ENCODE data around the gene PTGR3. TPM values are rescaled to one million over a fixed set of nuclear protein-coding genes. Genes with fewer than 3 reads are reported as not detected.

PTGR3 gene
- total and polyA plus RNA-seq, 8 donors: 9.9 to 45.5 (median 15.7) TPM

- no peak for DNase-seq
- H3K27me3 ChIP-seq: no peaks in the 10 kb centered on the region
- H3K4me1 ChIP-seq: peaks cover 0 to 89% (median 28%) of the 10 kb centered on the region in 4 donors
- intact Hi-C loops (cut with DNase I; ENCODE audit: low total_unique reads): no loop called here
- H3K36me3 ChIP-seq: no peaks in the 10 kb centered on the region
- WGBS, 5 donors: 89 to 96% (median 93%) methylated on average over 3 of the region's 3 CpGs
- no peaks in the 10 kb centered on the region for H3K9me3 ChIP-seq
- TF ChIP-seq EP300 (IDR thresholded peaks at IDR 0.05) (no peak), POLR2A (IDR thresholded peaks at IDR 0.05) (no peak), POLR2AphosphoS5 (IDR thresholded peaks at IDR 0.05) (no peak), CTCF (IDR thresholded peaks at IDR 0.05) (no peak)
- peak overlapping the region in 1 of 5 donors; percentile 16 for H3K27ac ChIP-seq
- H3K4me3 ChIP-seq: no peak overlapping the region
These were observed 46.2 kb upstream of the PTGR3 start for GRCh38 chr18:75255094-75255493.

- 64 to 83% (median 72%) methylated on average over 4 of the region's 4 CpGs for WGBS, 5 donors
- Histone ChIP-seq H3K36me3 (no peaks in the 10 kb centered on the region), H3K27me3 (no peaks in the 10 kb centered on the region), H3K27ac (peak overlapping the region in 4 of 5 donors; percentile 15 to 62 (median 38)), H3K9me3 (no peaks in the 10 kb centered on the region), H3K4me3 (no peak overlapping the region), H3K4me1 (peaks cover 6 to 91% (median 35%) of the 10 kb centered on the region in 4 donors)
- no peak for TF ChIP-seq EP300 (IDR thresholded peaks at IDR 0.05)
- TF ChIP-seq CTCF (IDR thresholded peaks at IDR 0.05): no peak
- TF ChIP-seq POLR2A (IDR thresholded peaks at IDR 0.05): no peak
- no peak for TF ChIP-seq POLR2AphosphoS5 (IDR thresholded peaks at IDR 0.05)
- DNase-seq: no peak
- intact Hi-C loops (cut with DNase I; ENCODE audit: low total_unique reads): no loop called here
These were observed 44.8 kb upstream of the PTGR3 start for GRCh38 chr18:75253784-75254183.

GRCh38 chr18:75253043-75253442, 44.1 kb upstream of the PTGR3 start:
- peak overlapping the region in 4 of 5 donors; percentile 15 to 62 (median 38) for H3K27ac ChIP-seq
- 62 to 85% (median 73%) methylated on average over 1 of the region's 1 CpG for WGBS, 5 donors

GRCh38 chr18:75252136-75252535, 43.2 kb upstream of the PTGR3 start:
- Histone ChIP-seq H3K9me3 (no peaks in the 10 kb centered on the region), H3K4me3 (no peak overlapping the region), H3K27me3 (no peaks in the 10 kb centered on the region), H3K4me1 (peaks cover 15 to 88% (median 42%) of the 10 kb centered on the region in 4 donors), H3K36me3 (no peaks in the 10 kb centered on the region), H3K27ac (peak overlapping the region in 2 of 5 donors; percentile 14 to 30)
- DNase-seq: no peak
- intact Hi-C loops (cut with DNase I; ENCODE audit: low total_unique reads): no loop called here
- TF ChIP-seq POLR2AphosphoS5 (IDR thresholded peaks at IDR 0.05): no peak
- TF ChIP-seq POLR2A (IDR thresholded peaks at IDR 0.05): no peak
- TF ChIP-seq CTCF (IDR thresholded peaks at IDR 0.05): no peak
- whole genome bisulfite sequencing, 5 donors: 52 to 80% (median 74%) methylated on average over 2 of the region's 2 CpGs

More at GRCh38 chr18:75253043-75253442, 44.1 kb upstream of the PTGR3 start:
- H3K36me3 ChIP-seq: no peaks in the 10 kb centered on the region
- peaks cover 12 to 91% (median 38%) of the 10 kb centered on the region in 4 donors for H3K4me1 ChIP-seq
- no peak overlapping the region for H3K4me3 ChIP-seq
- intact Hi-C loops (cut with DNase I; ENCODE audit: low total_unique reads): no loop called here
- no peak for DNase-seq
- no peaks in the 10 kb centered on the region for H3K27me3 ChIP-seq
- no peaks in the 10 kb centered on the region for H3K9me3 ChIP-seq
- TF ChIP-seq POLR2AphosphoS5 (IDR thresholded peaks at IDR 0.05) (no peak), POLR2A (IDR thresholded peaks at IDR 0.05) (no peak), EP300 (IDR thresholded peaks at IDR 0.05) (no peak), CTCF (IDR thresholded peaks at IDR 0.05) (no peak)
